ENCODE data around the gene RC3H1. TPM values are rescaled to one million over a fixed set of nuclear protein-coding genes. Genes with fewer than 3 reads are reported as not detected.
"Not testable (repeated sequence)": the region's sequence is repeated elsewhere in the genome, so short reads cannot be mapped to it uniquely, and the experiment has no call there.

RC3H1 gene
- total and polyA plus RNA-seq, 2 donors from 2014 or later, result 2.5 to 40.5 TPM

GRCh38 chr1:174060090-174060489, 37.9 kb upstream of the RC3H1 start:
- H3K9ac ChIP-seq (ENCODE audit: low read length in 3 of 3), result no peak overlapping the region
- H3K36me3 ChIP-seq (ENCODE audit: control insufficient read depth in 2 of 3, insufficient read depth in 3 of 3, low read length in 3 of 3), result no peaks in the 10 kb centered on the region
- H3K27ac ChIP-seq (ENCODE audit: low read depth in 2 of 2, low read length in 2 of 2), result no peak overlapping the region
- no peaks in the 10 kb centered on the region for H3K4me1 ChIP-seq (ENCODE audit: control insufficient read depth in 2 of 3, insufficient read depth in 2 of 3, low read depth in 1 of 3, low read length in 3 of 3)
- TF ChIP-seq, protein P1, sequence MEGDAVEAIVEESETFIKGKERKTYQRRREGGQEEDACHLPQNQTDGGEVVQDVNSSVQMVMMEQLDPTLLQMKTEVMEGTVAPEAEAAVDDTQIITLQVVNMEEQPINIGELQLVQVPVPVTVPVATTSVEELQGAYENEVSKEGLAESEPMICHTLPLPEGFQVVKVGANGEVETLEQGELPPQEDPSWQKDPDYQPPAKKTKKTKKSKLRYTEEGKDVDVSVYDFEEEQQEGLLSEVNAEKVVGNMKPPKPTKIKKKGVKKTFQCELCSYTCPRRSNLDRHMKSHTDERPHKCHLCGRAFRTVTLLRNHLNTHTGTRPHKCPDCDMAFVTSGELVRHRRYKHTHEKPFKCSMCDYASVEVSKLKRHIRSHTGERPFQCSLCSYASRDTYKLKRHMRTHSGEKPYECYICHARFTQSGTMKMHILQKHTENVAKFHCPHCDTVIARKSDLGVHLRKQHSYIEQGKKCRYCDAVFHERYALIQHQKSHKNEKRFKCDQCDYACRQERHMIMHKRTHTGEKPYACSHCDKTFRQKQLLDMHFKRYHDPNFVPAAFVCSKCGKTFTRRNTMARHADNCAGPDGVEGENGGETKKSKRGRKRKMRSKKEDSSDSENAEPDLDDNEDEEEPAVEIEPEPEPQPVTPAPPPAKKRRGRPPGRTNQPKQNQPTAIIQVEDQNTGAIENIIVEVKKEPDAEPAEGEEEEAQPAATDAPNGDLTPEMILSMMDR (IDR thresholded peaks at IDR 0.05; ENCODE audit: borderline replicate concordance, extremely low read depth, insufficient read depth), result no peak
- no peaks in the 10 kb centered on the region for H3K9me3 ChIP-seq (ENCODE audit: control insufficient read depth in 2 of 3, insufficient read depth in 1 of 3, low read length in 3 of 3)
- FAIRE-seq (no peak), DNase-seq (no peak)
- intact Hi-C loops (cut with DNase I), result no loop called here
- H3K4me3 ChIP-seq (ENCODE audit: low read length in 3 of 3), result no peak overlapping the region
- no peaks in the 10 kb centered on the region for H3K27me3 ChIP-seq (ENCODE audit: control insufficient read depth, insufficient read depth, low read length)

- Histone ChIP-seq H3K4me1 (ENCODE audit: control insufficient read depth in 2 of 3, insufficient read depth in 2 of 3, low read depth in 1 of 3, low read length in 3 of 3) (no peaks in the 10 kb centered on the region), H3K4me3 (ENCODE audit: low read length in 3 of 3) (no peak overlapping the region), H3K9ac (ENCODE audit: low read length in 3 of 3) (no peak overlapping the region), H3K36me3 (ENCODE audit: control insufficient read depth in 2 of 3, insufficient read depth in 3 of 3, low read length in 3 of 3) (no peaks in the 10 kb centered on the region), H3K9me3 (ENCODE audit: control insufficient read depth in 2 of 3, insufficient read depth in 1 of 3, low read length in 3 of 3) (no peaks in the 10 kb centered on the region), H3K27ac (ENCODE audit: low read depth in 2 of 2, low read length in 2 of 2) (no peak overlapping the region), H3K27me3 (ENCODE audit: control insufficient read depth, insufficient read depth, low read length) (no peaks in the 10 kb centered on the region)
- DNase-seq, result no peak
- intact Hi-C loops (cut with DNase I), result no loop called here
- FAIRE-seq, result no peak
- TF ChIP-seq, protein P1 (IDR thresholded peaks at IDR 0.05; ENCODE audit: borderline replicate concordance, extremely low read depth, insufficient read depth), result no peak
These were observed 36.5 kb upstream of the RC3H1 start for GRCh38 chr1:174058624-174059023.

- intact Hi-C loops (cut with DNase I); FAIRE-seq: not testable (repeated sequence)
These were observed 34.5 kb upstream of the RC3H1 start for GRCh38 chr1:174056609-174057008.

GRCh38 chr1:174055797-174056196, 33.6 kb upstream of the RC3H1 start:
- intact Hi-C loops (cut with DNase I); H3K4me3 ChIP-seq (ENCODE audit: low read length in 3 of 3); DNase-seq; H3K36me3 ChIP-seq (ENCODE audit: control insufficient read depth in 2 of 3, insufficient read depth in 3 of 3, low read length in 3 of 3); H3K9me3 ChIP-seq (ENCODE audit: control insufficient read depth in 2 of 3, insufficient read depth in 1 of 3, low read length in 3 of 3); H3K27ac ChIP-seq (ENCODE audit: low read depth in 2 of 2, low read length in 2 of 2); H3K27me3 ChIP-seq (ENCODE audit: control insufficient read depth, insufficient read depth, low read length); FAIRE-seq; H3K9ac ChIP-seq (ENCODE audit: low read length in 3 of 3); H3K4me1 ChIP-seq (ENCODE audit: control insufficient read depth in 2 of 3, insufficient read depth in 2 of 3, low read depth in 1 of 3, low read length in 3 of 3): not testable (repeated sequence)

More at GRCh38 chr1:174056609-174057008, 34.5 kb upstream of the RC3H1 start:
- not testable (repeated sequence) for DNase-seq; H3K9me3 ChIP-seq (ENCODE audit: control insufficient read depth in 2 of 3, insufficient read depth in 1 of 3, low read length in 3 of 3); H3K4me3 ChIP-seq (ENCODE audit: low read length in 3 of 3); H3K4me1 ChIP-seq (ENCODE audit: control insufficient read depth in 2 of 3, insufficient read depth in 2 of 3, low read depth in 1 of 3, low read length in 3 of 3); H3K27me3 ChIP-seq (ENCODE audit: control insufficient read depth, insufficient read depth, low read length); H3K9ac ChIP-seq (ENCODE audit: low read length in 3 of 3); H3K27ac ChIP-seq (ENCODE audit: low read depth in 2 of 2, low read length in 2 of 2); H3K36me3 ChIP-seq (ENCODE audit: control insufficient read depth in 2 of 3, insufficient read depth in 3 of 3, low read length in 3 of 3)

GRCh38 chr1:174053826-174054225, 31.7 kb upstream of the RC3H1 start:
- H3K4me3 ChIP-seq (ENCODE audit: low read length in 3 of 3), result no peak overlapping the region
- no peaks in the 10 kb centered on the region for H3K4me1 ChIP-seq (ENCODE audit: control insufficient read depth in 2 of 3, insufficient read depth in 2 of 3, low read depth in 1 of 3, low read length in 3 of 3)
- no peaks in the 10 kb centered on the region for H3K27me3 ChIP-seq (ENCODE audit: control insufficient read depth, insufficient read depth, low read length)
- TF ChIP-seq, protein P1 (IDR thresholded peaks at IDR 0.05; ENCODE audit: borderline replicate concordance, extremely low read depth, insufficient read depth), result no peak
- intact Hi-C loops (cut with DNase I), result no loop called here
- H3K9me3 ChIP-seq (ENCODE audit: control insufficient read depth in 2 of 3, insufficient read depth in 1 of 3, low read length in 3 of 3), result no peaks in the 10 kb centered on the region
- H3K36me3 ChIP-seq (ENCODE audit: control insufficient read depth in 2 of 3, insufficient read depth in 3 of 3, low read length in 3 of 3), result no peaks in the 10 kb centered on the region
- no peak overlapping the region for H3K27ac ChIP-seq (ENCODE audit: low read depth in 2 of 2, low read length in 2 of 2)
- DNase-seq (no peak), FAIRE-seq (no peak)
- H3K9ac ChIP-seq (ENCODE audit: low read length in 3 of 3), result no peak overlapping the region

Measured in kidney (tissue), 14 donors.